H1 (cell line): ENCODE data around the gene PRKAB2. TPM values are rescaled to one million over a fixed set of nuclear protein-coding genes. Genes with fewer than 3 reads are reported as not detected.

Experiments used
- BCL11A ChIP-seq, 2 experiments: IDR thresholded peaks; one replicate each; pipeline ENCODE4 v1.6.1; 2011; ENCODE audit warnings: low read depth in 2 of 2, low read length in 2 of 2, mild to moderate bottlenecking in 2 of 2
- GABPA ChIP-seq: IDR thresholded peaks from 2 replicates; pipeline ENCODE4 v1.6.1; 2011; ENCODE audit warnings: mild to moderate bottlenecking, low read length, moderate library complexity, borderline replicate concordance; ENCODE audit not compliant: insufficient read depth
- KDM5A ChIP-seq: fragments of 200-600 bp; IDR thresholded peaks from 2 replicates; pipeline ENCODE4 v1.7.1; 2012; ENCODE audit warnings: mild to moderate bottlenecking, low read length, inconsistent platforms, mixed read lengths
- POLR2AphosphoS5 ChIP-seq: IDR thresholded peaks from 2 replicates; pipeline ENCODE4 v1.6.1; 2011; ENCODE audit warnings: low read depth, low read length
- SAP30 ChIP-seq: fragments of 300-600 bp; sonication (generic); IDR thresholded peaks from 2 replicates; pipeline ENCODE4 v1.7.1; 2012; ENCODE audit warnings: low read length, moderate library complexity, mild to moderate bottlenecking, inconsistent platforms; ENCODE audit not compliant: insufficient read depth, insufficient replicate concordance
- SUZ12 ChIP-seq: fragments of 200-600 bp; sonication (generic); IDR thresholded peaks from 2 replicates; pipeline ENCODE4 v1.6.1; 2012; ENCODE audit warnings: mild to moderate bottlenecking, inconsistent platforms, low read length, moderate library complexity, mixed read lengths
- polyA plus RNA-seq, 7 experiments: library from polyadenylated mRNA; depleted of rRNA in 3 of 7; stranded (reverse) in 5 of 7; unstranded in 2 of 7; fragments of >200 nt in 5 of 7; fragments of 200-250 nt in 2 of 7; gene quantifications; 1 replicate in 5 of 7; 2 replicates in 1 of 7; 4 replicates in 1 of 7; pipeline versions ENCODE4 v1.2.1 to v1.2.3, GENCODE V29; 2011 to 2013; ENCODE audit warnings: missing spikeins in 2 of 7, mixed read lengths in 2 of 7
- total RNA-seq: library from RNA; stranded (reverse); fragmentation: NEBNext Ultra II Directional; extraction: Animal tissue kit (Norgen Biotek cat#: 25700); gene quantifications from 2 replicates; pipeline ENCODE4 v1.2.1, GENCODE V29; 2021

PRKAB2 gene
- total and polyA plus RNA-seq, 2 of the 8 experiments (the other 6 are each of a cell fraction or from before 2014, with no cell fraction given): 15.0 to 18.9 TPM

DNA sequence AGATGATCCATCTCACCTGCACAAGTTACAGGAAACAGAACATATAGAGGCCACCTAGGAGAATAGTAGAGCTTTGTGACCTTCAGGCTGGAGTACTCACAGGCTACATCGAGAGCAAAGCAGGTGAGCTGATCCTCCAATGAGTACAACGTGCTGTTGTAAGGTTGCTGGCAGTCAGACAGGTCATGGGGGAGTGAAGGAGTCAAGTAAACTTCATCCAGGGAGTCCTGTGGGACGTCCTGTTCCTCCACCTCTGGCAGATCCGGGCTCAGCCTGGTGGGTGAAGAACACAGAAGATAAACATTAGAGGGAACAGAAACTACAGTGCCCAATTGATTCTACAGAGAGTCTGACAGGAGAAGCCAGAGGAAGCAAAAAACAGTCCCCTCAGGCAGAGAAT is 62.5 kb downstream of the PRKAB2 start (continued):
- no peak for TF ChIP-seq SAP30
- no peak for TF ChIP-seq GABPA
- TF ChIP-seq BCL11A (IDR thresholded peaks at IDR 0.05; ENCODE audit: low read depth in 2 of 2, low read length in 2 of 2): no peak
- TF ChIP-seq SUZ12: no peak
- no peak for TF ChIP-seq KDM5A
- no peak for TF ChIP-seq POLR2AphosphoS5
